ENCODE results near the gene CLEC1A. TPM values are rescaled to one million over a fixed set of nuclear protein-coding genes. Genes with fewer than 3 reads are reported as not detected.

The CLEC1A gene
- total RNA-seq, 2 experiments from 2014 or later: not detected

DNA sequence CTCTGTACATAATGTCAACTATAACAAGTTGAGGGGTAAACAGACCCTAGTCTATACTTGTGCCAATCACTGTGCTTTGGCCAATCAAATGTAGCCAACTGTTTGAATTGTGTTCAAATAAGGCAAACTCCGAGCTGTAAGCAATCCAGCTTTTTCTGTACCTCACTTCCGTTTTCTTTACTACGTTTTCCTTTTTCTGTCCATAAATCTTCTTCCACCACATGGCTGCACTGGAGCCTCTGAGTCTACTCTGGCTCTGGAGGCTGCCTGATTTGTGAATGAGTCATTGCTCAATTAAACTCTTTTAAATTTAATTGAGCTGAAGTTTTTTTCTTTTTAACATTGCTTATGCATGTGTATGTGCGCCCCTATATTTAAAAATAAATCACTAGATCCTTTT, 29.7 kb downstream of the CLEC1A start:
- H3K36me3 ChIP-seq (ENCODE audit: insufficient read depth, low read length): no peaks in the 10 kb centered on the region
- ChIA-PET CTCF (interaction anchor here (0.9 kb wide), 1 partner anchor 27 kb away, joined by 3 read pairs; no protein-coding TSS in a partner anchor), POLR2A (no interaction called here)
- Mint-ChIP-seq H3K4me3 (no peak overlapping the region), H3K9me3 (no peaks in the 10 kb centered on the region), H3K27me3 (peaks cover 22% of the 10 kb centered on the region), H3K36me3 (ENCODE audit: low read depth) (no peaks in the 10 kb centered on the region), H3K27ac (no peak overlapping the region), H3K4me1 (ENCODE audit: low read depth) (no peaks in the 10 kb centered on the region)
- DNase-seq: peak in 2 of 14 experiments; percentile 20 to 22
- no peak overlapping the region for H3K4me3 ChIP-seq (ENCODE audit: low read length)
- H3K27me3 ChIP-seq (ENCODE audit: control insufficient read depth in 1 of 2, insufficient read depth in 2 of 2, low read length in 2 of 2): peaks cover 0 to 7% of the 10 kb centered on the region in 2 experiments
- no peaks in the 10 kb centered on the region for H3K4me1 ChIP-seq (ENCODE audit: insufficient read depth, low read length)
- H3K9me3 ChIP-seq (ENCODE audit: control insufficient read depth in 1 of 2, insufficient read depth in 1 of 2, low read length in 2 of 2): no peaks in the 10 kb centered on the region
- ATAC-seq (ENCODE audit: poor library complexity): no peak
- H3K27ac ChIP-seq (ENCODE audit: low read depth in 1 of 2, low read length in 2 of 2): no peak overlapping the region
- TF ChIP-seq, protein P1, sequence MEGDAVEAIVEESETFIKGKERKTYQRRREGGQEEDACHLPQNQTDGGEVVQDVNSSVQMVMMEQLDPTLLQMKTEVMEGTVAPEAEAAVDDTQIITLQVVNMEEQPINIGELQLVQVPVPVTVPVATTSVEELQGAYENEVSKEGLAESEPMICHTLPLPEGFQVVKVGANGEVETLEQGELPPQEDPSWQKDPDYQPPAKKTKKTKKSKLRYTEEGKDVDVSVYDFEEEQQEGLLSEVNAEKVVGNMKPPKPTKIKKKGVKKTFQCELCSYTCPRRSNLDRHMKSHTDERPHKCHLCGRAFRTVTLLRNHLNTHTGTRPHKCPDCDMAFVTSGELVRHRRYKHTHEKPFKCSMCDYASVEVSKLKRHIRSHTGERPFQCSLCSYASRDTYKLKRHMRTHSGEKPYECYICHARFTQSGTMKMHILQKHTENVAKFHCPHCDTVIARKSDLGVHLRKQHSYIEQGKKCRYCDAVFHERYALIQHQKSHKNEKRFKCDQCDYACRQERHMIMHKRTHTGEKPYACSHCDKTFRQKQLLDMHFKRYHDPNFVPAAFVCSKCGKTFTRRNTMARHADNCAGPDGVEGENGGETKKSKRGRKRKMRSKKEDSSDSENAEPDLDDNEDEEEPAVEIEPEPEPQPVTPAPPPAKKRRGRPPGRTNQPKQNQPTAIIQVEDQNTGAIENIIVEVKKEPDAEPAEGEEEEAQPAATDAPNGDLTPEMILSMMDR (IDR thresholded peaks at IDR 0.05): no peak
- intact Hi-C loops (cut with DNase I, micrococcal nuclease): no loop called here

DNA sequence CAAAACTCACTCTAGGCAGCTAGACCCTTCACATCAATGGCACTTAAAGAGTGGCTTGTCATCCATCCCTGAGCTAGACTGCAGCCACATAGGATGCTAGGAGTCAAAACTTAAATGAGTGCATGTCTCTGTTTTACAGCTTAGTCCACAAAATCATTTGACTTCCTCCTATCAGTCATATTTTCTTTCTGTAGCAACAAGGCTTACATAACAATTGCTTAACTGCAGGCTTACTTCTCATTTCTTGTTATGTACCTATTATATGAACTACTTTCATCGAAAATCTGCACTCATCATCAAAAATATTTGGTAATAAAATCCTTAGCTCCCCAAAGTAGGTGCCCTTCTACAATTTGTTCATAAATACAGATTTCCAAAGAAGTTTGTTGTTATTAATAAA, 30.1 kb downstream of the CLEC1A start:
- H3K27ac Mint-ChIP-seq: no peak overlapping the region
- intact Hi-C loops (cut with DNase I, micrococcal nuclease): no loop called here
- ChIA-PET POLR2A (no interaction called here), CTCF (interaction anchor here (0.9 kb wide), 1 partner anchor 26 kb away, joined by 3 read pairs; no protein-coding TSS in a partner anchor)
- Histone ChIP-seq H3K4me3 (ENCODE audit: low read length) (no peak overlapping the region), H3K27me3 (ENCODE audit: control insufficient read depth in 1 of 2, insufficient read depth in 2 of 2, low read length in 2 of 2) (peaks cover 0 to 7% of the 10 kb centered on the region in 2 experiments), H3K27ac (ENCODE audit: low read depth in 1 of 2, low read length in 2 of 2) (no peak overlapping the region), H3K4me1 (ENCODE audit: insufficient read depth, low read length) (no peaks in the 10 kb centered on the region), H3K9me3 (ENCODE audit: control insufficient read depth in 1 of 2, insufficient read depth in 1 of 2, low read length in 2 of 2) (no peaks in the 10 kb centered on the region), H3K36me3 (ENCODE audit: insufficient read depth, low read length) (no peaks in the 10 kb centered on the region)
- no peaks in the 10 kb centered on the region for H3K36me3 Mint-ChIP-seq (ENCODE audit: low read depth)
- H3K27me3 Mint-ChIP-seq: peaks cover 22% of the 10 kb centered on the region
- H3K4me1 Mint-ChIP-seq (ENCODE audit: low read depth): no peaks in the 10 kb centered on the region
- TF ChIP-seq, protein P1 (IDR thresholded peaks at IDR 0.05): no peak
- DNase-seq: peak in 3 of 14 experiments; percentile 10 to 39 (median 36)
- no peak overlapping the region for H3K4me3 Mint-ChIP-seq
- H3K9me3 Mint-ChIP-seq: no peaks in the 10 kb centered on the region
- ATAC-seq (ENCODE audit: poor library complexity): no peak

DNA sequence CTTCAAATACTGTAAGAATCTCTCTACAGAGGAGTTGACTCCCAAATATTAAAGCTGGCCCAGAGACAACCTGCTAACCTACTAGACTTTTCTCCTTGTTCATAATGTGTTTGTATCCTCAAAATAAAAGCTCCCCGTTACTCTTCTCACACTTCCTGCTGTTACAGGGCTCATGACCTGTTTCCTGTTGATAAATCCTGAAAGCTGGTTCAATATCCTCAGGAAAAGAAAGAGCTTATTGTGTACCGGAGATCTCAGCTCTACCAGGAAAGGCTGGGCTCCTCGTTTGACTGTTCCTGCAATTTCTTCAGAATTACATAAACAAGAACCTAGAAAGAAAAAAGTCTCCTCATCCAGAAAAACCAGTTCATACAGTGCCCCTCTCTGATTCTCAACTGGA, 30.8 kb downstream of the CLEC1A start:
- no peaks in the 10 kb centered on the region for H3K36me3 ChIP-seq (ENCODE audit: insufficient read depth, low read length)
- DNase-seq: no peak
- peaks cover 22% of the 10 kb centered on the region for H3K27me3 Mint-ChIP-seq
- POLR2A ChIA-PET: no interaction called here
- no peaks in the 10 kb centered on the region for H3K4me1 Mint-ChIP-seq (ENCODE audit: low read depth)
- no peak for ATAC-seq (ENCODE audit: poor library complexity)
- intact Hi-C loops (cut with DNase I, micrococcal nuclease): no loop called here
- H3K4me3 ChIP-seq (ENCODE audit: low read length): no peak overlapping the region
- no peaks in the 10 kb centered on the region for H3K9me3 ChIP-seq (ENCODE audit: control insufficient read depth in 1 of 2, insufficient read depth in 1 of 2, low read length in 2 of 2)
- no peak overlapping the region for H3K27ac Mint-ChIP-seq
- H3K27me3 ChIP-seq (ENCODE audit: control insufficient read depth in 1 of 2, insufficient read depth in 2 of 2, low read length in 2 of 2): peaks cover 0 to 7% of the 10 kb centered on the region in 2 experiments
- CTCF ChIA-PET: no interaction called here
- H3K27ac ChIP-seq (ENCODE audit: low read depth in 1 of 2, low read length in 2 of 2): no peak overlapping the region
- H3K36me3 Mint-ChIP-seq (ENCODE audit: low read depth): no peaks in the 10 kb centered on the region
- H3K9me3 Mint-ChIP-seq: no peaks in the 10 kb centered on the region
- TF ChIP-seq, protein P1 (IDR thresholded peaks at IDR 0.05): no peak
- no peaks in the 10 kb centered on the region for H3K4me1 ChIP-seq (ENCODE audit: insufficient read depth, low read length)
- no peak overlapping the region for H3K4me3 Mint-ChIP-seq
